Psoas muscle (tissue), 8 donors: ENCODE data around the gene ARL6IP1. TPM values are rescaled to one million over a fixed set of nuclear protein-coding genes. Genes with fewer than 3 reads are reported as not detected.
A peak's percentile ranks its signal among the peaks of the same experiment; 100 is the strongest.
"Not testable (repeated sequence)": the region's sequence is repeated elsewhere in the genome, so short reads cannot be mapped to it uniquely, and the experiment has no call there.

Experiments
- ATAC-seq, 4 donors: fragments of 200-7000 bp; cut with Tn5 transposase; one replicate each; pipeline ENCODE4 v1.9.1; 2020; ENCODE audit warnings: moderate library complexity in 3 of 4, mild to moderate bottlenecking in 2 of 4
- DNase-seq, 2 donors: peaks; one replicate each; pipeline ENCODE4 v3.0.0-alpha.2; 2020
- H3K27ac ChIP-seq: fragments of 200-600 bp; one replicate; pipeline ENCODE4 v1.8.0; 2022
- H3K27me3 ChIP-seq, 3 donors: fragments of 200-600 bp in 1 of 3; one replicate each; pipeline versions ENCODE4 v1.6.1 to v1.8.0; 2013 to 2022; ENCODE audit warnings: low read length in 2 of 3, mild to moderate bottlenecking in 2 of 3, moderate library complexity in 1 of 3; ENCODE audit not compliant: insufficient read depth in 3 of 3
- H3K36me3 ChIP-seq, 2 donors: fragments of 200-600 bp in 1 of 2; one replicate each; pipeline versions ENCODE4 v1.6.1 to v1.8.0; 2013 to 2022; ENCODE audit warnings: low read depth in 1 of 2, mild to moderate bottlenecking in 1 of 2, moderate library complexity in 1 of 2; ENCODE audit not compliant: insufficient read depth in 1 of 2
- H3K4me1 ChIP-seq: fragments of 200-600 bp; one replicate; pipeline ENCODE4 v1.8.0; 2022
- H3K4me3 ChIP-seq: fragments of 200-600 bp; one replicate; pipeline ENCODE4 v1.8.0; 2022; ENCODE audit warnings: mild to moderate bottlenecking
- H3K9me3 ChIP-seq: fragments of 200-600 bp; one replicate; pipeline ENCODE4 v1.8.0; 2022
- WGBS, 3 donors: extraction: QIAGEN DNeasy Blood & Tissue Kit; methylation state at CpG; one replicate each; pipeline versions ENCODE4 v1.1.6 to v1.1.7; 2013; 5-methylcytosine and 5-hydroxymethylcytosine counted together
- intact Hi-C, 2 donors: fragments of 100-400 bp; cut with DNase I; formaldehyde crosslinking; loops; one replicate each; pipeline versions ENCODE4 v1.11.0 to v1.14.2; 2022
- polyA plus RNA-seq, 3 donors: library from polyadenylated mRNA; stranded (reverse); fragments of 200-250 nt; gene quantifications; one replicate each; pipeline ENCODE4 v1.2.3, GENCODE V29; 2013
- total RNA-seq, 4 donors: library from RNA; stranded (reverse); fragmentation: NEBNext Ultra II Directional in 2 of 4; extraction: Animal tissue kit (Norgen Biotek cat#: 25700) in 2 of 4; gene quantifications; one replicate each; pipeline versions ENCODE4 v1.2.1 to v1.2.4, GENCODE V29; 2021 to 2023
- TF ChIP-seq, protein P1 (sequence below): fragments of 200-600 bp; IDR thresholded peaks from one replicate; pipeline ENCODE4 v1.8.0; 2022; ENCODE audit warnings: antibody characterized with exemption
- donor health status: healthy with polysubstance abuse.
- donor health status: DM: no; HTN: no; CAD: no; lungs with moderate emphysema.
- donor health status: Bipolar disorder and iron deficiency.
- donor health status: healthy.
- donor health status: DM: yes; HTN: yes; CAD: no.
- donor health status: DM: no; HTN: no; CAD: no.
- donor health status: DM: no; HTN: no; CAD: no.
- donor health status: DM: yes; HTN: yes; CAD: no.

The ARL6IP1 gene
- total and polyA plus RNA-seq, 7 donors, result 13.2 to 24.6 (median 15.9) TPM

DNA sequence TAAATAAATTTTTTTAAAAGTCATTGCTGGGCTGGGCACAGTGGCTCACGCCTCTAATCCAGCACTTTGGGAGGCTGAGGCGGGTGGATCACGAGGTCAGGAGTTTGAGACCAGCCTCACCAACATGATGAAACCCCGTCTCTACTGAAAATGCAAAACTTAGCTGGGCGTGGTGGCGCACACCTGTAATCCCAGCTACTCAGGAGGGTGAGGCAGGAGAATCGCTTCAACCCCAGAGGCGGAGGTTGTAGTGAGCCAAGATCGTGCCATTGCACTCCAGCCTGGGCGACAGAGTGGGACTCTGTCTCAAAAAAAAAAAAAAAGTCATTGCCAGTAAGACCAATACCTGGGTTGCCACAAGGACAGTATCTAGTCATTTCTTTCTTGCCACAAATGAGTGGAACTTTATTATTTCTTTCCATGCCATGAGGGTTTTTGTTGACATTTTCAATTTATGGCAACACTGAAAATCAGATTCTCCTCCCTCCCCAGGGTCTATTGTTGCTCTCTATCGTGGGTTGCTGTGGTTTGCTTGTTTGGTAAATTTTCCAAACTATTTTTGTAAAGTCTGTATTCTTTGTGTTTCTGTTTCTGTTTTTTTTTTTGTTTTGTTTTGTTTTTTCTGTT, 30.9 kb downstream of the ARL6IP1 start:
- H3K4me3 ChIP-seq, H3K9me3 ChIP-seq, DNase-seq, H3K4me1 ChIP-seq, H3K27me3 ChIP-seq, ATAC-seq, H3K27ac ChIP-seq, H3K36me3 ChIP-seq, intact Hi-C loops: not testable (repeated sequence)
- 94 to 95% (median 95%) methylated on average over 11 of the region's 11 CpGs for WGBS, 3 donors

DNA sequence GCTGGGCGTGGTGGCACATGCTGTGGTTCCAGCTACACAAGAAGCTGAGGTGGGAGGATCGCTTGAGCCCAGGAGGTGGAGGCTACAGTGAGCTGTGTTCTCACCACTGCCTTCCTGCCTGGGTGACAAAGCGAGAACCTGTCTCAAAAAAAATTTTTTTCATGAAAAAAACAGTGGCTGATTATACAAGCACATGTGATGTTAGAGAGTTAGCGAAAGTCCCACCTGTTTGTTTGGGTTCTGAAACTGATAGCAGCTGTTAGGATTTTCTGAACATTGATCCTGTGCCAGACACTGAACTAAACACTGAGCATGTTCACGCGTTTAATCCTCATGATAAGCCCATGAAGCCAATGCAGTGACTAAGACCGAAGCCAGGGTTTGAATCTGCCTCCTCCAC, 34.1 kb downstream of the ARL6IP1 start:
- intact Hi-C loops, ATAC-seq: not testable (repeated sequence)
- WGBS, 3 donors, result 62 to 68% (median 67%) methylated on average over 6 of the region's 7 CpGs

GRCh38 chr16:18762713-18763112, 38.6 kb downstream of the ARL6IP1 start:
- H3K27me3 ChIP-seq, H3K36me3 ChIP-seq, H3K9me3 ChIP-seq, H3K27ac ChIP-seq, H3K4me3 ChIP-seq, H3K4me1 ChIP-seq, DNase-seq, intact Hi-C loops: not testable (repeated sequence)
- ATAC-seq, result peak; percentile 67 to 85 (median 81)
- 16 to 25% (median 21%) methylated on average over 3 of the region's 5 CpGs for WGBS, 3 donors

More for the DNA sequence above, 34.1 kb downstream of the ARL6IP1 start:
- H3K36me3 ChIP-seq, H3K27me3 ChIP-seq, H3K9me3 ChIP-seq, DNase-seq, H3K4me3 ChIP-seq, H3K4me1 ChIP-seq, H3K27ac ChIP-seq: not testable (repeated sequence)

- 19 to 23% (median 22%) methylated on average over 13 to 19 of the region's 21 CpGs for WGBS, 3 donors
- H3K4me1 ChIP-seq, H3K27ac ChIP-seq, H3K9me3 ChIP-seq, H3K36me3 ChIP-seq, H3K27me3 ChIP-seq, intact Hi-C loops, H3K4me3 ChIP-seq: not testable (repeated sequence)
- DNase-seq (peak; percentile 38 to 54), ATAC-seq (peak; percentile 83 to 94 (median 88))
- TF ChIP-seq, protein P1, sequence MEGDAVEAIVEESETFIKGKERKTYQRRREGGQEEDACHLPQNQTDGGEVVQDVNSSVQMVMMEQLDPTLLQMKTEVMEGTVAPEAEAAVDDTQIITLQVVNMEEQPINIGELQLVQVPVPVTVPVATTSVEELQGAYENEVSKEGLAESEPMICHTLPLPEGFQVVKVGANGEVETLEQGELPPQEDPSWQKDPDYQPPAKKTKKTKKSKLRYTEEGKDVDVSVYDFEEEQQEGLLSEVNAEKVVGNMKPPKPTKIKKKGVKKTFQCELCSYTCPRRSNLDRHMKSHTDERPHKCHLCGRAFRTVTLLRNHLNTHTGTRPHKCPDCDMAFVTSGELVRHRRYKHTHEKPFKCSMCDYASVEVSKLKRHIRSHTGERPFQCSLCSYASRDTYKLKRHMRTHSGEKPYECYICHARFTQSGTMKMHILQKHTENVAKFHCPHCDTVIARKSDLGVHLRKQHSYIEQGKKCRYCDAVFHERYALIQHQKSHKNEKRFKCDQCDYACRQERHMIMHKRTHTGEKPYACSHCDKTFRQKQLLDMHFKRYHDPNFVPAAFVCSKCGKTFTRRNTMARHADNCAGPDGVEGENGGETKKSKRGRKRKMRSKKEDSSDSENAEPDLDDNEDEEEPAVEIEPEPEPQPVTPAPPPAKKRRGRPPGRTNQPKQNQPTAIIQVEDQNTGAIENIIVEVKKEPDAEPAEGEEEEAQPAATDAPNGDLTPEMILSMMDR, result peak; percentile 66
Measured at GRCh38 chr16:18759598-18760520, 41.5 kb downstream of the ARL6IP1 start.

DNA sequence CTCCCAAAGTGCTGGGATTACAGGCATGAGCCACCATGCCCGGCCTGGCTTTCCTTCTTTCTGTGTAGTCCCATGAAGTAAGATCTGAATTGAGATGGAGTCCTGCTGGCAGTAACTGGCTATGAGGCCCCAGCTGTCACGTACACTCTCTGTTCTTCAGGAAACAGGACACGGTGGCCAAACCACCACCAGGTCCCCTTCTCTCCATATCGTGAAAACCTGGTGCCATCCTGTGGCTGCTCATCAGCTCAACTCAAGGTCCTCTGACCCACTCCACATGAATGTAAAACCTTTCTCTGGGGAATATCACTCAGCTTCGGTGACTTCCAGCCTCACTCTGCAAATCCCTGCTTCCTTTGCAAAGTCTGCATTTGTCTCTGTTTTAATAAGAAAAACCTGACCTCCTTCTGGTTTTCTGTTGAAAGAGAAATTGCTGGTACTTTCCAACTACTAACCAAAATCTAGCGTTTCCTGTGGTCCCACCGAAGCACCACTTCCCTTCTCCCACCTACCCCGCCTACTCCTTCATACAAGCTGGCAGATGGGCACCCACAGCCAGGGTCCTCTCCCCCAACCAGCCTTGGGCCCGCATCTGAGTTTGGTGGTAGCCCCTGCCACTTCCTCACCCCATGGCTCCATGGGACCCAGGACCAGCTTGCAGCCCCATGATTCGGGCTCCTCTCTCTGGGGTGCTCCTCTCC, 43.2 kb downstream of the ARL6IP1 start:
- H3K4me1 ChIP-seq, H3K27ac ChIP-seq, intact Hi-C loops, H3K4me3 ChIP-seq, H3K27me3 ChIP-seq, H3K9me3 ChIP-seq, ATAC-seq, DNase-seq, H3K36me3 ChIP-seq: not testable (repeated sequence)
- 8 to 57% (median 32%) methylated on average over 2 to 3 of the region's 10 CpGs for WGBS, 3 donors

GRCh38 chr16:18756639-18757038, 44.7 kb downstream of the ARL6IP1 start:
- H3K9me3 ChIP-seq, H3K4me3 ChIP-seq, H3K27ac ChIP-seq, H3K27me3 ChIP-seq, ATAC-seq, H3K36me3 ChIP-seq, DNase-seq, H3K4me1 ChIP-seq, intact Hi-C loops: not testable (repeated sequence)
- WGBS, 3 donors, result 70 to 77% (median 76%) methylated on average over 9 of the region's 9 CpGs

GRCh38 chr16:18742870-18743269, 58.5 kb downstream of the ARL6IP1 start:
- H3K36me3 ChIP-seq, DNase-seq, H3K4me3 ChIP-seq, H3K27me3 ChIP-seq, H3K4me1 ChIP-seq, ATAC-seq, H3K9me3 ChIP-seq, H3K27ac ChIP-seq, intact Hi-C loops: not testable (repeated sequence)
- 33 to 58% (median 50%) methylated on average over 2 to 6 of the region's 8 CpGs for WGBS, 3 donors

Other genes starting within 250 kb of the ARL6IP1 start
- 100 to 1,000 TPM in 1 of 4 donors, 10 to 100 TPM in 3; 80.2 to 121 (median 91.2) TPM for gene NOMO2, start 239.5 kb downstream of the ARL6IP1 start, total RNA-seq
- 100 to 1,000 TPM in 1 of 3 donors, 10 to 100 TPM in 2; 51.4 to 138 (median 69.3) TPM for gene NOMO2, start 239.5 kb downstream of the ARL6IP1 start, polyA plus RNA-seq
- gene RPS15A, start 11.2 kb downstream of the ARL6IP1 start, total RNA-seq, result 1,000 to 10,000 TPM in 2 of 4 donors, 100 to 1,000 TPM in 2; 822 to 1,272 (median 1,015) TPM
- 1,000 to 10,000 TPM; 2,392 to 3,567 (median 3,085) TPM for gene RPS15A, start 11.2 kb downstream of the ARL6IP1 start, polyA plus RNA-seq
- 100 to 1,000 TPM in 2 of 4 donors, 10 to 100 TPM in 2; 66.1 to 160 (median 107) TPM for gene SMG1, start 124.9 kb upstream of the ARL6IP1 start, total RNA-seq
- gene SMG1, start 124.9 kb upstream of the ARL6IP1 start, polyA plus RNA-seq, result 10 to 100 TPM; 12.1 to 42.6 (median 27.0) TPM
- 1 to 10 TPM in 2 of 4 donors, under 1 TPM in 2; 0.32 to 1.8 (median 0.85) TPM for gene TMC7, start 182.4 kb upstream of the ARL6IP1 start, total RNA-seq
- under 1 TPM; 0.46 to 0.77 (median 0.53) TPM for gene TMC7, start 182.4 kb upstream of the ARL6IP1 start, polyA plus RNA-seq